Measurements from ENCODE around the gene MRM3. TPM values are rescaled to one million over a fixed set of nuclear protein-coding genes. Genes with fewer than 3 reads are reported as not detected.

Gene MRM3
- total RNA-seq, 4 donors from 2014 or later: 3.2 to 20.8 (median 11.6) TPM

- Histone ChIP-seq H3K9me3 (no peaks in the 10 kb centered on the region), H3K27me3 (no peaks in the 10 kb centered on the region), H3K4me1 (no peaks in the 10 kb centered on the region), H3K36me3 (no peaks in the 10 kb centered on the region), H3K4me3 (no peak overlapping the region), H3K27ac (no peak overlapping the region)
- intact Hi-C loops (cut with DNase I; ENCODE audit: low total_unique reads): no loop called here
- DNase-seq: no peak
- TF ChIP-seq CTCF (IDR thresholded peaks at IDR 0.05) (no peak), POLR2A (IDR thresholded peaks at IDR 0.05) (no peak)
Observed at GRCh38 chr17:760371-760770, 21.8 kb upstream of the MRM3 start.

- H3K27ac ChIP-seq: no peak overlapping the region
- no peaks in the 10 kb centered on the region for H3K9me3 ChIP-seq
- H3K27me3 ChIP-seq: no peaks in the 10 kb centered on the region
- DNase-seq: no peak
- no peak for TF ChIP-seq POLR2A (IDR thresholded peaks at IDR 0.05)
- no peak for TF ChIP-seq CTCF (IDR thresholded peaks at IDR 0.05)
- no peaks in the 10 kb centered on the region for H3K36me3 ChIP-seq
- no peak overlapping the region for H3K4me3 ChIP-seq
- no peaks in the 10 kb centered on the region for H3K4me1 ChIP-seq
- intact Hi-C loops (cut with DNase I; ENCODE audit: low total_unique reads): no loop called here
Observed at GRCh38 chr17:767076-767475, 15.1 kb upstream of the MRM3 start.

GRCh38 chr17:773016-773415 lies 9.1 kb upstream of the MRM3 start:
- TF ChIP-seq CTCF (IDR thresholded peaks at IDR 0.05) (no peak), POLR2A (IDR thresholded peaks at IDR 0.05) (no peak)
- H3K4me3 ChIP-seq: no peak overlapping the region
- no peaks in the 10 kb centered on the region for H3K36me3 ChIP-seq
- no peaks in the 10 kb centered on the region for H3K9me3 ChIP-seq
- DNase-seq: no peak
- no peak overlapping the region for H3K27ac ChIP-seq
- H3K27me3 ChIP-seq: no peaks in the 10 kb centered on the region
- intact Hi-C loops (cut with DNase I; ENCODE audit: low total_unique reads): no loop called here
- no peaks in the 10 kb centered on the region for H3K4me1 ChIP-seq

GRCh38 chr17:773467-774312 lies 8.5 kb upstream of the MRM3 start:
- H3K9me3 ChIP-seq: no peaks in the 10 kb centered on the region
- no peaks in the 10 kb centered on the region for H3K27me3 ChIP-seq
- no peak overlapping the region for H3K4me3 ChIP-seq
- TF ChIP-seq POLR2A (IDR thresholded peaks at IDR 0.05): no peak
- TF ChIP-seq CTCF (IDR thresholded peaks at IDR 0.05): no peak
- intact Hi-C loops (cut with DNase I; ENCODE audit: low total_unique reads): no loop called here
- H3K27ac ChIP-seq: no peak overlapping the region
- H3K36me3 ChIP-seq: no peaks in the 10 kb centered on the region
- H3K4me1 ChIP-seq: no peaks in the 10 kb centered on the region
- DNase-seq: no peak

- Histone ChIP-seq H3K36me3 (no peaks in the 10 kb centered on the region), H3K4me1 (no peaks in the 10 kb centered on the region), H3K27ac (no peak overlapping the region), H3K4me3 (no peak overlapping the region), H3K27me3 (no peaks in the 10 kb centered on the region), H3K9me3 (no peaks in the 10 kb centered on the region)
- TF ChIP-seq CTCF (IDR thresholded peaks at IDR 0.05) (no peak), POLR2A (IDR thresholded peaks at IDR 0.05) (no peak)
- no peak for DNase-seq
- intact Hi-C loops (cut with DNase I; ENCODE audit: low total_unique reads): no loop called here
Observed at GRCh38 chr17:774313-774584, 7.9 kb upstream of the MRM3 start.
